ENCODE measurements around the gene PRKAA1. TPM values are rescaled to one million over a fixed set of nuclear protein-coding genes. Genes with fewer than 3 reads are reported as not detected.

Gene PRKAA1
- 100 to 1,000 TPM in 1 of 4 donors, 10 to 100 TPM in 3; 75.2 to 108 (median 91.0) TPM for total RNA-seq

- TF ChIP-seq CTCF (IDR thresholded peaks at IDR 0.05; ENCODE audit: low read depth): no peak
Measured at GRCh38 chr5:40798012-40798800, at the start of gene PRKAA1. TSS of gene PRKAA1 (minus strand) at chr5:40798374. CDS start at chr5:40798189, 185 bp downstream.

GRCh38 chr5:40847525-40847924 is 49.4 kb upstream of the PRKAA1 start:
- TF ChIP-seq CTCF (IDR thresholded peaks at IDR 0.05; ENCODE audit: low read depth): no peak

- no peak for TF ChIP-seq CTCF (IDR thresholded peaks at IDR 0.05; ENCODE audit: low read depth)
Measured at GRCh38 chr5:40846371-40846770, 48.2 kb upstream of the PRKAA1 start.

DNA sequence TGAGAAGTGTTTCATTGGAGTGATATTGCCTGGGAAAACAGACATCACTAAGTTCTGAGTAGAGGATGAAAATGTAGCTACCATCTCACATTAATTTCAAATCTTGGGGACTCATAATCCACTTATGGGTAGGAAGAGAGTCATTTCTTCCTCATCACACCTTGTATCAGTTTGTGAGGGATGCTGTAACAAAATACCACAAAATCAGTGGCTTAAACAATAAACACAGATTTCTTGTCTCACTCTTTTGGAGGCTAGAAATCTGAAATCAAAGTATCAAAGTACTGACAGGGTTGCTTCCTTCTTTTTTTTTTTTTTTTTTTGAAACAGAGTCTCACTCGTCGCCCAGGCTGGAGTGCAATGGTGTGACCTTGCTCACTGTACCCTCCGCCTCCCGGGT is 46.4 kb upstream of the PRKAA1 start:
- no peak for TF ChIP-seq CTCF (IDR thresholded peaks at IDR 0.05; ENCODE audit: low read depth)

GRCh38 chr5:40842351-40842750 is 44.2 kb upstream of the PRKAA1 start:
- no peak for TF ChIP-seq CTCF (IDR thresholded peaks at IDR 0.05; ENCODE audit: low read depth)

- no peak for TF ChIP-seq CTCF (IDR thresholded peaks at IDR 0.05; ENCODE audit: low read depth)
Measured at GRCh38 chr5:40841068-40841805, 43.1 kb upstream of the PRKAA1 start, which contains the start of gene CARD6. TSS of gene CARD6 (plus strand) at chr5:40841367. CDS start at chr5:40841383, 16 bp downstream.

DNA sequence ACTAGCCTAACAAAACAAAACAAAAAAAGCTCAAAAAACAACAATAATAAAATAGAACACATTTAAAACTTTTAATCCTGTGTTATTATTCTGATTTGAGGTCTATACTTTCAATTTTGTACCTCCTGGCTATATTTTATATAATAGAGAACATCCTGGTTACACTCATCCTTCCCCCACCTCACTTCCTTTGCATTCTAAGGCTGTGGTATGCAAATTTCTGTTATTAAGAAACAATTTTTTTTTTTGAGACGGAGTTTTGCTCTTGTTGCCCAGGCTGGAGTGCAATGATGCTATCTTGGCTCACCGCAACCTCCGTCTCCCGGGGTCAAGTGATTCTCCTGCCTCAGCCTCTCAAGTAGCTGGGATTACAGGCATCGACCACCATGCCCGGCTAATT is 39.9 kb upstream of the PRKAA1 start:
- TF ChIP-seq CTCF (IDR thresholded peaks at IDR 0.05; ENCODE audit: low read depth): no peak

Measured in subcutaneous adipose tissue (tissue), 4 donors.